Kidney epithelial cell (primary cell): ENCODE measurements around the gene TMEM178A. TPM values are rescaled to one million over a fixed set of nuclear protein-coding genes. Genes with fewer than 3 reads are reported as not detected.

Source experiments
- DNase-seq: peaks from one replicate; pipeline ENCODE4 v3.0.0-alpha.2; 2010; ENCODE audit warnings: low read depth
- H3K27me3 ChIP-seq: 2 replicates; pipeline ENCODE4 v1.6.0; 2011; ENCODE audit warnings: low read length; ENCODE audit not compliant: control insufficient read depth, insufficient read depth
- H3K36me3 ChIP-seq: 2 replicates; pipeline ENCODE4 v1.5.1; 2011; ENCODE audit warnings: low read length; ENCODE audit not compliant: control insufficient read depth, insufficient read depth
- H3K4me3 ChIP-seq: 2 replicates; pipeline ENCODE4 v1.5.1; 2011; ENCODE audit warnings: low read depth, mild to moderate bottlenecking, control low read depth, low read length
- CTCF ChIP-seq: IDR thresholded peaks from 2 replicates; pipeline ENCODE4 v1.5.1; 2011; ENCODE audit warnings: mild to moderate bottlenecking, moderate library complexity, low read length, control low read depth, inconsistent platforms; ENCODE audit not compliant: insufficient read depth, poor library complexity, severe bottlenecking
- total RNA-seq: library from RNA; depleted of rRNA; stranded (reverse); fragments of >200 nt; gene quantifications from 2 replicates; pipeline ENCODE4 v1.2.3, GENCODE V29; 2015

TMEM178A gene
- total RNA-seq, 1 donor from 2014 or later: 1.7 TPM

GRCh38 chr2:39703181-39703872 is 37.6 kb downstream of the TMEM178A start:
- no peak for TF ChIP-seq CTCF
- Histone ChIP-seq H3K4me3 (no peak overlapping the region), H3K36me3 (no peaks in the 10 kb centered on the region), H3K27me3 (no peaks in the 10 kb centered on the region)
- DNase-seq: no peak

- no peaks in the 10 kb centered on the region for H3K36me3 ChIP-seq
- no peak overlapping the region for H3K4me3 ChIP-seq
- no peak for TF ChIP-seq CTCF
- DNase-seq: no peak
- no peaks in the 10 kb centered on the region for H3K27me3 ChIP-seq
These were observed 38.8 kb downstream of the TMEM178A start for GRCh38 chr2:39704540-39704939.

GRCh38 chr2:39705638-39706037 is 39.9 kb downstream of the TMEM178A start:
- no peak for TF ChIP-seq CTCF
- no peak for DNase-seq

GRCh38 chr2:39706312-39706711 is 40.6 kb downstream of the TMEM178A start:
- no peak for TF ChIP-seq CTCF
- H3K27me3 ChIP-seq: no peaks in the 10 kb centered on the region
- no peak overlapping the region for H3K4me3 ChIP-seq
- DNase-seq: no peak
- H3K36me3 ChIP-seq: no peaks in the 10 kb centered on the region

More at GRCh38 chr2:39705638-39706037, 39.9 kb downstream of the TMEM178A start:
- H3K4me3 ChIP-seq: no peak overlapping the region
- H3K36me3 ChIP-seq: no peaks in the 10 kb centered on the region
- H3K27me3 ChIP-seq: no peaks in the 10 kb centered on the region

- no peaks in the 10 kb centered on the region for H3K36me3 ChIP-seq
- H3K27me3 ChIP-seq: no peaks in the 10 kb centered on the region
- no peak overlapping the region for H3K4me3 ChIP-seq
- no peak for TF ChIP-seq CTCF
- no peak for DNase-seq
These were observed 41.2 kb downstream of the TMEM178A start for GRCh38 chr2:39706945-39707344.

- H3K36me3 ChIP-seq: no peaks in the 10 kb centered on the region
- TF ChIP-seq CTCF: no peak
- DNase-seq: no peak
- H3K27me3 ChIP-seq: no peaks in the 10 kb centered on the region
- H3K4me3 ChIP-seq: no peak overlapping the region
These were observed 42.3 kb downstream of the TMEM178A start for GRCh38 chr2:39708003-39708402.
